D721Med (cell line): Measurements from ENCODE around the gene TM4SF1.

Source experiments
- DNase-seq: peaks from one replicate; pipeline ENCODE4 v3.0.0; 2011; ENCODE audit warnings: low spot score; ENCODE audit not compliant: insufficient read length
- FAIRE-seq: peaks from 2 replicates; lab custom pipeline; 2011; peaks lifted over from hg19 to GRCh38; lab: Jason Lieb, UNC
- TF ChIP-seq, protein P1 (sequence below): IDR thresholded peaks from 2 replicates; pipeline ENCODE4 v1.5.1; 2012; ENCODE audit warnings: mild to moderate bottlenecking, control low read depth; ENCODE audit not compliant: insufficient read depth; ENCODE audit errors: missing control alignments

The TM4SF1 gene

DNA sequence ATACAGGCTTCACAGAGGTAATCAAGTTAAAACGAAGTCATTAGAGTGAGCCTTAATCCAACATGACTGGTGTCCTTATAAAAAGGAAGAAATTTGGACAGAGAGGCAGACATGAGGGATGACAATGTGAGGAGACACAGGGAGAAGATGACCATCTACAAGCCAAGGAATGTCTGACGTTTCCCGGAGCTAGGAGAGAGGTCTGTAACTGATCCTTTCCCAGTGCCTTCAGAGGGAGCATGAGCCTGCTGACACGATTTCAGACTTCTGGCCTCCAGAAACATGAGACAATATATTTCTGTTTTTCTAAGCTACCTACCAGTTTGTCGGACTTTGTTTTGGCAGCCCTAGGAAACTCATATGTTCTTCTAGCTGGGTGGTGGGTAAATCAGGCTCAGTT lies 15.1 kb downstream of the TM4SF1 start:
- no peak for DNase-seq
- TF ChIP-seq, protein P1, sequence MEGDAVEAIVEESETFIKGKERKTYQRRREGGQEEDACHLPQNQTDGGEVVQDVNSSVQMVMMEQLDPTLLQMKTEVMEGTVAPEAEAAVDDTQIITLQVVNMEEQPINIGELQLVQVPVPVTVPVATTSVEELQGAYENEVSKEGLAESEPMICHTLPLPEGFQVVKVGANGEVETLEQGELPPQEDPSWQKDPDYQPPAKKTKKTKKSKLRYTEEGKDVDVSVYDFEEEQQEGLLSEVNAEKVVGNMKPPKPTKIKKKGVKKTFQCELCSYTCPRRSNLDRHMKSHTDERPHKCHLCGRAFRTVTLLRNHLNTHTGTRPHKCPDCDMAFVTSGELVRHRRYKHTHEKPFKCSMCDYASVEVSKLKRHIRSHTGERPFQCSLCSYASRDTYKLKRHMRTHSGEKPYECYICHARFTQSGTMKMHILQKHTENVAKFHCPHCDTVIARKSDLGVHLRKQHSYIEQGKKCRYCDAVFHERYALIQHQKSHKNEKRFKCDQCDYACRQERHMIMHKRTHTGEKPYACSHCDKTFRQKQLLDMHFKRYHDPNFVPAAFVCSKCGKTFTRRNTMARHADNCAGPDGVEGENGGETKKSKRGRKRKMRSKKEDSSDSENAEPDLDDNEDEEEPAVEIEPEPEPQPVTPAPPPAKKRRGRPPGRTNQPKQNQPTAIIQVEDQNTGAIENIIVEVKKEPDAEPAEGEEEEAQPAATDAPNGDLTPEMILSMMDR = no peak
- no peak for FAIRE-seq

DNA sequence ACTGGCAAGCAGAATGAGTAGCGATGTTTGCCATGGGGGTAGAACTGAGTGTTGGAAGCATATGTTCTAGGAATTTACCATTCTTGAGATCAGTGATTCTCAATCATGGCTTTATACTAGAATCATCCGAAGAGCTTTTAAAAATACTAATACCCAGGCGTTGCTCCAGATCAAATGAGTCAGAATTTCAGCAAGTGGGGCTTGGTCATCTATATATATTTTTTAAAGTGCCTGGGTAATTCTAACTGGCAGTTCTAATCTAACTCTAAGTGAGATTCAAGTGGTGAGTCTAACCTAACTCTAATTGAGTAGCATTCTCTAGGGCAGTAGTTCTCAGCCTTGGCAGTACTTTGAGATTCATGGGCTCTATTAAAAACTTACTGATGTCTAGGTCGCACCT lies 20.8 kb downstream of the TM4SF1 start:
- no peak for DNase-seq
- FAIRE-seq = no peak
- TF ChIP-seq, protein P1 = no peak

DNA sequence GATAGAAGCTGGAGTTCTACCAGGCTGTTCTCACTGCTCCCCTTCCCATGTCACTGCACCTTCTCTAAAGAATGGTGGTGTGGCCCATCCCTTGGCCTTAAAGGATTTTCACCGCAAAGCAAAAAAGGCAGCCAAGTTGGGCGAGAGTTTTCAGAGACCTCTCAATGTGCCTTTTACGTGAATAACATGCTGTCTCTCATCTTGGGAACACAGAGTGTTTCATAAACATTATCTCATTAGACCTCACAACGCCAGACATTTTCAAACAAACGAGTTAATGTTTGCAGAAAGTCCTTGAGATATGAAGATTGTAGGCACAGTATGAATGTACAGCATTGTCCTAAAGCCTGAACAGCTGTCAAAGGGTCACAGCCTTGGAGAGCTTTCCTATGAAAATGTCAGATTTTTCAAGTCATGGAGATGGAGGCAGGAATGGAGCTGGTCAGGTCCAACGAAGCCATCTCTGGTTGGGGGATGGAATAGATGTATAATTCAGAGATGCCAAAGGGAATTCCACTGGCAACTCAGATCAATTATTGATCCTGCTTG lies 21.3 kb downstream of the TM4SF1 start:
- FAIRE-seq = no peak
- TF ChIP-seq, protein P1 = no peak
- no peak for DNase-seq

DNA sequence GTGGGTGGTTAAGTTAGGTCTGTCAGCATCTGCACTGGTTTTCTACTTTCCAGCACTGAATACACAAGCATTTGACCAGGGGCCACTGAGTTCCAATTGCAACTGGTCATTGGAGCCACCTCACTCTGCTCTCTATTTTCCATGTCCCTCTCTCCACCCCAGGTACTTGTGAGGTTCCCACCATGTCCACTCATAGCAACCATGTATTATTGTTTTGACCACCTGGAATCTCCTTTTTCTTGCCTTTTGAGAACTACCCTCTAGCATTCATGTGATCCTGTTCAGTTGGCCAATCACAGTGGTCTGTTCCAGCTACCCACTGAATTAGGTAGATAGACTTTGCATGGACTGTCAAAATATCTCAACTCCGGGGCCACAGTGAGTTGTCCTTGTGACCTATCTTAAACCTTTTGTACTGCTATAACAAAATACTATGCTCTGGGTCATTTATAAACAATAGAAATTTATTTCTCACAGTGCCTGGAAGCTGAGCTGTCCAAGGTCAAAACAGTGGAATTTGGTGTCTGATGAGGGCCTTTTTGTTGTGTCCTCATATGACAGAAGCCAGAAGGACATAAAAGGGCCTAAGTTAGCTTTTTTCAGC lies 23.8 kb downstream of the TM4SF1 start:
- FAIRE-seq (no peak), DNase-seq (no peak)
- TF ChIP-seq, protein P1 = no peak

DNA sequence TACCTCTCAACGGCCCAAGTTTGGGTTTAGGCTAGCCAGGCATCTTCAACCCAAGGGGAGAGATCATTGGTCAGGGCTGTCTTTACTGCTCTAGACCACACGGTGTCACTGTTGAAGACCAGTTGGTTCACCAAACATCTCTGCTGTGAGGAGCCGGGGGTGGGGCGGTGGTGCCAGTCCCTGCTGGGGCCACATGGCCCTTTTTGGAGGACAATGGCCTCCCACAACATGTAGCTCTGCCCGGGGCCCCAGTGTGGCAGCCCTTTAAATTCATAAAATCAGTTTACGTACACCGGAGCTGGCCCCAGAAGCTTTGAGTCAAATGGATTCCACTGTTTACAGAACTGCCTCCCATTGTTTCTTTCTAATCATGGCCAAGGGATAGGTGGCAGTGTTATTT lies 24.9 kb downstream of the TM4SF1 start:
- TF ChIP-seq, protein P1 = peak; percentile 63
- DNase-seq (peak; percentile 40), FAIRE-seq (no peak)

DNA sequence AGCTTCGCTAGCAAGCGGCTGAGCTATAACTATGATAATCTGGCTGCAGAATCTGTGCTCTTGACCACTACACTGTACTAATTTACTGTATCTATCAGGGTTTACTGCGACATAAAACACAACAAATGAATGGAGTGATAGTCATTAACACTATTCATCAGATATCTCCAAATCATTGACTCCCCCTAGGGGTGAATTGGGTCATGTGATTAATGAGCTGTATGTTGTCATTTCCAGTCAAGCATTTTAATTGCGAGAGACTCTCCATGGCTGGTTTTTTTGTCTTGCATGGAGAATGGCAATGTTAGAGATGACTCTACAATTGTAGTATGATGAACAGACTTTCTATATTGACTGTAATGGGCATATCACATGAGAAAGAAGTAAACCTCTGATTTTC lies 33.5 kb downstream of the TM4SF1 start:
- FAIRE-seq (no peak), DNase-seq (no peak)
- TF ChIP-seq, protein P1 = peak; percentile 28
